GM12874 (cell line): ENCODE data around the gene TNFRSF13B.

Experiments
- CTCF ChIP-seq: IDR thresholded peaks from 2 replicates; pipeline ENCODE4 v1.5.1; 2011; ENCODE audit warnings: low read depth, mild to moderate bottlenecking, control low read depth, low read length, moderate library complexity; ENCODE audit not compliant: insufficient read depth

TNFRSF13B gene

DNA sequence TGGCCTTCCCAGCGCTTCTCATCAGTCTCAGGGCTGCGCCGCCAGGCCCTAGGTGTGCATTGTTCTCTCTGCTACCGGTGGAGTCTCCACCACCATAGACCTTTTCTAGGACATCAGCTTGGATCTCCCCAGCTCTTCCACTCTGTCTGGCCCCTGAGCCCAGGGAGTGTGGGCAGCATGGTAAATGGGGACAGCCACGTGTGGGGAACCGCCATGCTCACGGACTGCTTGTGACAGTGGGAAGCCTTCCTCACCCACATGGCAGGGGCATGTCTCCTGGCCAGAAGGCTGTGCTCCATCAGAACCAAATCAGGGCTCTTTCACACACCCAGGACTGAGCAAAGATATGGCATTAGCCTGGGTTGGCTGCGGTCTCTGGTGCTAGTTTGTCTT lies 51.3 kb downstream of the TNFRSF13B start:
- TF ChIP-seq CTCF: no peak

- peak; percentile 20; the same call in 1 of the 2 replicates for TF ChIP-seq CTCF
Measured at GRCh38 chr17:16919663-16920627, 52.0 kb downstream of the TNFRSF13B start.

- TF ChIP-seq CTCF: no peak
Measured at GRCh38 chr17:16918443-16918842, 53.5 kb downstream of the TNFRSF13B start.

- no peak for TF ChIP-seq CTCF
Measured at GRCh38 chr17:16917671-16918394, 54.1 kb downstream of the TNFRSF13B start.

DNA sequence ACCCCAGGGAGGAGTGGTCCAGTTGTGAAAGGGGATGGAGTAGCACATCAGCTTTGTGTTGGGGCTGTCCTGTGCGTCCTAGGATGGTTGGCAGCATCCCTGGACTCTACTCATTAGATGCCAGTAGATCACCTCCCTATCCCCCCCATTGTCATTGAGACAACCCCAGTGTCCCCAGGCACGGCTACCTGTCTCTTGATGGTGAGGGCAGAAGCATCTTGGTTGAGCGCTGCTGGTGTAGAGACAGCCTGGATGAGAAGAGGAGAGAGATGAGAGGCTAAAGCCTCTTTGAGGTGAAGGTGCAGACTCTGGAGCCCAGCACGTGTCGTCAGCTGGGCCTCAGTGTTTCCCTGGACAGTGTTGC lies 55.4 kb downstream of the TNFRSF13B start:
- no peak for TF ChIP-seq CTCF

DNA sequence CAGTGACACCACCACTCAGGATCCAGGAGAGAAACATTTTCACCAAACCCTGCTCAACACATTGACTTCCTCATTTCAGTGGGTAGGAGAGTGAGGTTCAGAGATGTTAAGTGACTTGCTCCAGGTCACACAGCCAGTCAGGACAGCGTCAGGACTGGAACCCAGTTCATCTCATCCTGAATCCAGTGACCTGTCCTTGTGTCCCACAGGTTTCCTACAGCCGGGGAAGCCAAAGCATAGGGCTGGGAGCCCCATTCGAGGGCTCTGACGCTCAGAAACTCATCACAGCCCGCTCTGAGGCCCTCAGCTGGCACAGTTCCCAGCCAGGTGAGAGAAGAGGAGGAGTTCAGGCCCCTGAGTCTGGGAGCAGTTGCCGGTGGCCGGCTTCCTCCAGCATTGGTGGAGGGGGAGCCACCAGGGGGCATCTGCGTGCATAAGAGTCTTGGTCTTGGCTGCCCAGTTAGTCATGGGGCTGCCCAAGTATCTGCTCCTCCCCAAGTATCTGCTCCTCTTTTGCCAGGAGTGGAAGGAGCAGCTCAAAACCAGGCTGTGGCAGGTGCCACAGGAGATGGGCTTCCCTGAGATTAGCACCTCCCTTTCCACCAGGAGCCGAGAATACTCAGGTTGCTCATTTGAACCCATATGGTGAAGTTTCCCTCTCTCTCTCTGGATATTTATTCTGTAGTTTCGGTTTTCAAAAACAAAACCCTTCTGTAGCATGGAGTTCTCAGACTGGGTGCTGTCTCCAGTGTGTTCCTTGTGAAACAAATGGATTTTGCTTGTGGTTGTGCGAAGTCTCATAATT lies 56.0 kb downstream of the TNFRSF13B start:
- peak; percentile 77 for TF ChIP-seq CTCF

DNA sequence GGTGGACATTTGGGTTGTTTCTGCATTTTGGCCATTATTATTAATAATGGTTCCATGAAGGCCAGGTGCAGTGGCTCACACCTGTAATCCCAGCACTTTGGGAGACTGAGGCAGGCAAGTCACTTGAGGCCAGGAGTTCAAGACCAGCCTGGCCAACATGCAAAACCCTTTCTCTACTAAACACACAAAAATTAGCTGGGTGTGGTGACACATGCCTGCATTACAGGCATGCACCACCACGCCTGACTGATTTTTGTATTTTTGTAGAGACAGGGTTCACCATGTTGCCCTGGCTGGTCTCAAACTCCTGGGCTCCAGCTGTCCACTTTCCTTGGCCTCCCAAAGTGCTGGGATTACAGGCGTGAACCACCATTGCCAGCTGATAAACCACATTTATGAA lies 58.5 kb downstream of the TNFRSF13B start:
- no peak for TF ChIP-seq CTCF
